HG03135 (cell line): ENCODE measurements around the gene TNRC6B.

Source experiments
- ATAC-seq: cut with Tn5 transposase; IDR thresholded peaks from one replicate; pipeline ENCODE4 v1.9.1; 2021; ENCODE audit warnings: mild to moderate bottlenecking, moderate library complexity; ENCODE audit not compliant: unreplicated experiment

The TNRC6B gene

GRCh38 chr22:40324468-40325305, 147.0 kb downstream of the TNRC6B start:
- ATAC-seq = no peak

- no peak for ATAC-seq
Measured at GRCh38 chr22:40325315-40325714, 147.6 kb downstream of the TNRC6B start.

GRCh38 chr22:40326905-40327735, 149.4 kb downstream of the TNRC6B start:
- ATAC-seq = no peak

GRCh38 chr22:40328546-40329456, 151.1 kb downstream of the TNRC6B start:
- no peak for ATAC-seq

- ATAC-seq = no peak
Measured at GRCh38 chr22:40329466-40329865, 151.7 kb downstream of the TNRC6B start.

GRCh38 chr22:40330086-40330485, 152.4 kb downstream of the TNRC6B start:
- no peak for ATAC-seq

- no peak for ATAC-seq
Measured at GRCh38 chr22:40330615-40331014, 152.9 kb downstream of the TNRC6B start.

GRCh38 chr22:40331706-40332105, 154.0 kb downstream of the TNRC6B start:
- no peak for ATAC-seq

GRCh38 chr22:40332319-40332781, 154.6 kb downstream of the TNRC6B start:
- ATAC-seq = no peak

- no peak for ATAC-seq
Measured at GRCh38 chr22:40334060-40334459, 156.3 kb downstream of the TNRC6B start.

GRCh38 chr22:40334899-40335298, 157.2 kb downstream of the TNRC6B start:
- no peak for ATAC-seq

GRCh38 chr22:40335358-40335757, 157.6 kb downstream of the TNRC6B start:
- ATAC-seq = no peak

- ATAC-seq = no peak
Measured at GRCh38 chr22:40340044-40340443, 162.3 kb downstream of the TNRC6B start.

GRCh38 chr22:40341604-40342003, 163.9 kb downstream of the TNRC6B start:
- no peak for ATAC-seq

- ATAC-seq = no peak
Measured at GRCh38 chr22:40342521-40342920, 164.8 kb downstream of the TNRC6B start.

- no peak for ATAC-seq
Measured at GRCh38 chr22:40345271-40345670, 167.5 kb downstream of the TNRC6B start.

GRCh38 chr22:40345815-40346184, 168.1 kb downstream of the TNRC6B start:
- ATAC-seq = peak; percentile 26

- ATAC-seq = peak; percentile 81
Measured at GRCh38 chr22:40346185-40347118, 168.7 kb downstream of the TNRC6B start, which contains the start of gene ADSL. Gene ADSL (plus strand): TSS chr22:40346500. CDS start chr22:40346559, 59 bp downstream.

- ATAC-seq = no peak
Measured at GRCh38 chr22:40347300-40347699, 169.6 kb downstream of the TNRC6B start.
